ENCODE data around the gene CEP85. TPM values are rescaled to one million over a fixed set of nuclear protein-coding genes. Genes with fewer than 3 reads are reported as not detected.

The CEP85 gene
- total RNA-seq, 1 experiment from 2014 or later, result 37.2 TPM

DNA sequence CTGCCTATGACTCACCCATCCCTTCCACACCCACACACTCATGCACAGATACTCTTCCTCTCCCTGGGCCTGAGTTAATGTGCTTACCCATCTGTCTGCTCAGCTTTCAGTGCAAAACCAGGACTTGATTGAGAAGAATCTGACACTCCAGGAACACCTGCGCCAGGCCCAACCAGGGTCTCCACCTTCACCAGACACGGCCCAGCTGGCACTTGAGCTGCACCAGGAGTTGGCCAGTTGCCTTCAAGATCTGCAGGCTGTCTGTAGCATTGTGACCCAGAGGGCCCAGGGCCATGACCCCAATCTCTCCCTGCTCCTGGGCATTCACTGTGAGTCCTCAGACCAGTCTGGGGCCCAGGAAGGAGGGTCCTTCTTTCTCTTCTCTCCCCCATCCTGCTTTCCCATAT lies 42.4 kb downstream of the CEP85 start:
- DNase-seq (ENCODE audit: low read depth, low spot score), result no peak
- intact Hi-C loops (cut with micrococcal nuclease), result loop anchor here (5.0 kb wide), 1 partner anchor 239 kb away; no protein-coding TSS in a partner anchor
- TF ChIP-seq ZFX (IDR thresholded peaks at IDR 0.05) (no peak), CEBPB (IDR thresholded peaks at IDR 0.05; ENCODE audit: low read depth) (no peak), SP1 (IDR thresholded peaks at IDR 0.05; ENCODE audit: low read depth) (no peak), ZNF274 (IDR thresholded peaks at IDR 0.05; ENCODE audit: low read depth, low read length) (no peak), CBX3 (IDR thresholded peaks at IDR 0.05; ENCODE audit: low read depth) (no peak), SRF (IDR thresholded peaks at IDR 0.05; ENCODE audit: low read depth) (no peak), POLR2A (IDR thresholded peaks at IDR 0.05; ENCODE audit: borderline replicate concordance, extremely low read depth, insufficient read depth, insufficient read length) (no peak), YY1 (IDR thresholded peaks at IDR 0.05; ENCODE audit: extremely low read depth, insufficient replicate concordance, low read depth, low read length) (no peak), EZH2phosphoT487 (IDR thresholded peaks at IDR 0.05; ENCODE audit: borderline replicate concordance) (no peak), SIN3A (IDR thresholded peaks at IDR 0.05; ENCODE audit: low read depth) (no peak), TCF7L2 (IDR thresholded peaks at IDR 0.05; ENCODE audit: borderline replicate concordance, extremely low read depth, insufficient read depth, insufficient read length) (no peak), CTCF (IDR thresholded peaks at IDR 0.05 in 2 of 3, conservative IDR thresholded peaks at IDR 0.05 in 1 of 3; ENCODE audit: borderline replicate concordance in 1 of 3, insufficient read depth in 1 of 3, low read depth in 2 of 3, low read length in 2 of 3) (no peak), FOSL1 (IDR thresholded peaks at IDR 0.05; ENCODE audit: low read depth) (no peak), RAD21 (IDR thresholded peaks at IDR 0.05; ENCODE audit: low read depth) (no peak), JUND (IDR thresholded peaks at IDR 0.05) (no peak), MAX (IDR thresholded peaks at IDR 0.05) (no peak)
- TF ChIP-seq, protein P1, sequence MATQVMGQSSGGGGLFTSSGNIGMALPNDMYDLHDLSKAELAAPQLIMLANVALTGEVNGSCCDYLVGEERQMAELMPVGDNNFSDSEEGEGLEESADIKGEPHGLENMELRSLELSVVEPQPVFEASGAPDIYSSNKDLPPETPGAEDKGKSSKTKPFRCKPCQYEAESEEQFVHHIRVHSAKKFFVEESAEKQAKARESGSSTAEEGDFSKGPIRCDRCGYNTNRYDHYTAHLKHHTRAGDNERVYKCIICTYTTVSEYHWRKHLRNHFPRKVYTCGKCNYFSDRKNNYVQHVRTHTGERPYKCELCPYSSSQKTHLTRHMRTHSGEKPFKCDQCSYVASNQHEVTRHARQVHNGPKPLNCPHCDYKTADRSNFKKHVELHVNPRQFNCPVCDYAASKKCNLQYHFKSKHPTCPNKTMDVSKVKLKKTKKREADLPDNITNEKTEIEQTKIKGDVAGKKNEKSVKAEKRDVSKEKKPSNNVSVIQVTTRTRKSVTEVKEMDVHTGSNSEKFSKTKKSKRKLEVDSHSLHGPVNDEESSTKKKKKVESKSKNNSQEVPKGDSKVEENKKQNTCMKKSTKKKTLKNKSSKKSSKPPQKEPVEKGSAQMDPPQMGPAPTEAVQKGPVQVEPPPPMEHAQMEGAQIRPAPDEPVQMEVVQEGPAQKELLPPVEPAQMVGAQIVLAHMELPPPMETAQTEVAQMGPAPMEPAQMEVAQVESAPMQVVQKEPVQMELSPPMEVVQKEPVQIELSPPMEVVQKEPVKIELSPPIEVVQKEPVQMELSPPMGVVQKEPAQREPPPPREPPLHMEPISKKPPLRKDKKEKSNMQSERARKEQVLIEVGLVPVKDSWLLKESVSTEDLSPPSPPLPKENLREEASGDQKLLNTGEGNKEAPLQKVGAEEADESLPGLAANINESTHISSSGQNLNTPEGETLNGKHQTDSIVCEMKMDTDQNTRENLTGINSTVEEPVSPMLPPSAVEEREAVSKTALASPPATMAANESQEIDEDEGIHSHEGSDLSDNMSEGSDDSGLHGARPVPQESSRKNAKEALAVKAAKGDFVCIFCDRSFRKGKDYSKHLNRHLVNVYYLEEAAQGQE (IDR thresholded peaks at IDR 0.05; ENCODE audit: low read depth), result no peak
- TF ChIP-seq, protein P2, sequence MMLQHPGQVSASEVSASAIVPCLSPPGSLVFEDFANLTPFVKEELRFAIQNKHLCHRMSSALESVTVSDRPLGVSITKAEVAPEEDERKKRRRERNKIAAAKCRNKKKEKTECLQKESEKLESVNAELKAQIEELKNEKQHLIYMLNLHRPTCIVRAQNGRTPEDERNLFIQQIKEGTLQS (IDR thresholded peaks at IDR 0.05), result no peak
- TF ChIP-seq, protein P3, sequence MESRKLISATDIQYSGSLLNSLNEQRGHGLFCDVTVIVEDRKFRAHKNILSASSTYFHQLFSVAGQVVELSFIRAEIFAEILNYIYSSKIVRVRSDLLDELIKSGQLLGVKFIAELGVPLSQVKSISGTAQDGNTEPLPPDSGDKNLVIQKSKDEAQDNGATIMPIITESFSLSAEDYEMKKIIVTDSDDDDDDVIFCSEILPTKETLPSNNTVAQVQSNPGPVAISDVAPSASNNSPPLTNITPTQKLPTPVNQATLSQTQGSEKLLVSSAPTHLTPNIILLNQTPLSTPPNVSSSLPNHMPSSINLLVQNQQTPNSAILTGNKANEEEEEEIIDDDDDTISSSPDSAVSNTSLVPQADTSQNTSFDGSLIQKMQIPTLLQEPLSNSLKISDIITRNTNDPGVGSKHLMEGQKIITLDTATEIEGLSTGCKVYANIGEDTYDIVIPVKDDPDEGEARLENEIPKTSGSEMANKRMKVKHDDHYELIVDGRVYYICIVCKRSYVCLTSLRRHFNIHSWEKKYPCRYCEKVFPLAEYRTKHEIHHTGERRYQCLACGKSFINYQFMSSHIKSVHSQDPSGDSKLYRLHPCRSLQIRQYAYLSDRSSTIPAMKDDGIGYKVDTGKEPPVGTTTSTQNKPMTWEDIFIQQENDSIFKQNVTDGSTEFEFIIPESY (IDR thresholded peaks at IDR 0.05; ENCODE audit: extremely low read depth, insufficient replicate concordance, low read length), result no peak
- peak overlapping the region; percentile 59 for H3K4me2 ChIP-seq (ENCODE audit: low read length)
- no peaks in the 10 kb centered on the region for H4K20me1 ChIP-seq (ENCODE audit: insufficient read depth)
- POLR2A ChIA-PET, result interaction anchor here (1.2 kb wide), 1 partner anchor 9 kb away, joined by 4 read pairs; no protein-coding TSS in a partner anchor
- no peaks in the 10 kb centered on the region for H3K9me2 ChIP-seq (ENCODE audit: insufficient read depth)
- no peak overlapping the region for H3K4me3 ChIP-seq (replicated peaks in 1 of 2; ENCODE audit: low read depth in 1 of 2, low read length in 2 of 2)
- CTCF ChIA-PET, result interaction anchor here (0.6 to 3.9 kb wide), 18 partner anchors 9 to 241 kb away, joined by 3 to 47 read pairs (median 5); partner anchors contain the start of gene CEP85
- no peaks in the 10 kb centered on the region for H3K27me3 ChIP-seq (ENCODE audit: insufficient read depth, low read length)
- H2AFZ ChIP-seq (ENCODE audit: low read depth, low read length, poor library complexity, severe bottlenecking), result no peak overlapping the region
- no peak for ATAC-seq
- peaks cover 27 to 69% of the 10 kb centered on the region in 2 experiments for H3K4me1 ChIP-seq (ENCODE audit: control insufficient read depth in 1 of 2, insufficient read depth in 2 of 2, low read length in 2 of 2)
- BruUV-seq (replicated peaks), result no TSS peak
- H3K9ac ChIP-seq (ENCODE audit: low read length), result peak overlapping the region; percentile 32
- peaks cover 27 to 45% of the 10 kb centered on the region in 2 experiments for H3K36me3 ChIP-seq (ENCODE audit: control insufficient read depth in 1 of 2, insufficient read depth in 2 of 2, low read length in 2 of 2)
- H3K9me3 ChIP-seq (ENCODE audit: control insufficient read depth in 1 of 2, insufficient read depth in 1 of 2, low read depth in 1 of 2, low read length in 2 of 2), result no peaks in the 10 kb centered on the region
- H3K27ac ChIP-seq (ENCODE audit: low read depth, low read length), result peak overlapping the region; percentile 60
- H3K79me2 ChIP-seq (ENCODE audit: insufficient read depth, low read length), result peaks cover 18% of the 10 kb centered on the region
- RAD21 ChIA-PET (ENCODE audit: low non-redundant PET in 1 of 2, low total read pairs in 2 of 2, uncharacterized antibody in 2 of 2, unreplicated experiment in 2 of 2), result interaction anchor here in 1 of 2 experiments (1.1 kb wide), 1 partner anchor 141 kb away, joined by 3 read pairs; no protein-coding TSS in a partner anchor
